Stomach (tissue), 9 donors: ENCODE data around the gene UGT1A10. TPM values are rescaled to one million over a fixed set of nuclear protein-coding genes. Genes with fewer than 3 reads are reported as not detected.

Experiments used
- DNase-seq, 2 donors: peaks; one replicate each; pipeline versions ENCODE4 v3.0.0 to v3.0.0-alpha.2; 2013 to 2019
- H3K27ac ChIP-seq, 5 donors: fragments of 200-600 bp in 4 of 5; sonication (generic) in 4 of 5; one replicate each; pipeline ENCODE4 v1.5.1; 2013 to 2019; ENCODE audit warnings: mild to moderate bottlenecking in 1 of 5, moderate library complexity in 1 of 5
- H3K27me3 ChIP-seq, 3 donors: fragments of 200-600 bp; sonication (generic); one replicate each; pipeline ENCODE4 v1.5.1; 2017 to 2019; ENCODE audit warnings: mixed run types in 1 of 3
- H3K36me3 ChIP-seq, 4 donors: fragments of 200-600 bp; sonication (generic); 1 replicate in 3 of 4; 2 replicates in 1 of 4; pipeline ENCODE4 v1.5.1; 2016 to 2019
- H3K4me1 ChIP-seq, 4 donors: fragments of 200-600 bp; sonication (generic); one replicate each; pipeline ENCODE4 v1.5.1; 2016 to 2019
- H3K4me3 ChIP-seq, 4 donors: fragments of 200-600 bp; sonication (generic) in 3 of 4; one replicate each; pipeline ENCODE4 v1.5.1; 2016 to 2019; ENCODE audit warnings: mild to moderate bottlenecking in 1 of 4
- H3K9me3 ChIP-seq, 4 donors: fragments of 200-600 bp; sonication (generic); one replicate each; pipeline ENCODE4 v1.5.1; 2016 to 2019
- CTCF ChIP-seq, 7 experiments: fragments of 450-650 bp in 4 of 7; fragments of 200-600 bp in 3 of 7; sonication (generic) in 3 of 7; IDR thresholded peaks; one replicate each; pipeline ENCODE4 v1.5.1; 2016 to 2019; ENCODE audit warnings: antibody characterized with exemption in 7 of 7, control low read depth in 2 of 7, mild to moderate bottlenecking in 1 of 7
- EP300 ChIP-seq: sonication (generic); formaldehyde crosslinking; IDR thresholded peaks from one replicate; pipeline ENCODE4 v1.6.1; 2017; ENCODE audit warnings: antibody characterized with exemption
- POLR2A ChIP-seq, 4 donors: fragments of 450-650 bp; IDR thresholded peaks; one replicate each; pipeline ENCODE4 v1.6.1; 2016; ENCODE audit warnings: antibody characterized with exemption in 4 of 4, control low read depth in 2 of 4, mild to moderate bottlenecking in 1 of 4, moderate library complexity in 1 of 4
- POLR2AphosphoS5 ChIP-seq, 3 donors: sonication (generic); formaldehyde crosslinking; IDR thresholded peaks; one replicate each; pipeline ENCODE4 v1.6.1; 2016; ENCODE audit warnings: antibody characterized with exemption in 3 of 3
- WGBS, 5 donors: extraction: QIAGEN DNeasy Blood & Tissue Kit in 3 of 5; methylation state at CpG; one replicate each; pipeline versions ENCODE4 v1.1.5 to v1.1.7; 2013 to 2018; 5-methylcytosine and 5-hydroxymethylcytosine counted together
- intact Hi-C: fragments of 100-400 bp; cut with DNase I; formaldehyde crosslinking; loops from one replicate; pipeline ENCODE4 v1.15.1; 2023; ENCODE audit warnings: low total_unique reads
- polyA plus RNA-seq, 3 donors: library from polyadenylated mRNA; stranded (reverse); fragments of 200-250 nt; gene quantifications; one replicate each; pipeline ENCODE4 v1.2.3, GENCODE V29; 2013
- total RNA-seq, 5 donors: library from RNA; depleted of rRNA; stranded (reverse); fragments of >200 nt; gene quantifications; one replicate each; pipeline versions ENCODE4 v1.1.0 to v1.2.3, GENCODE V29; 2014 to 2016
- donor health status: healthy with polysubstance abuse.
- donor health status: Bipolar disorder and iron deficiency.
- donor health status: healthy.

The UGT1A10 gene
- total and polyA plus RNA-seq, 8 donors = 0.45 to 32.7 (median 2.2) TPM; not detected in 1

- H3K27ac ChIP-seq = no peak within 1 kb of the TSS
These were observed 35.3 kb downstream of the UGT1A10 start, which contains the start of gene UGT1A9 for GRCh38 chr2:233671290-233672161. TSS of gene UGT1A9 (plus strand) at chr2:233671898. CDS start at chr2:233671935, 37 bp downstream.

GRCh38 chr2:233672886-233673285, 36.6 kb downstream of the UGT1A10 start:
- DNase-seq = no peak
- TF ChIP-seq CTCF (IDR thresholded peaks at IDR 0.05) (no peak), POLR2A (IDR thresholded peaks at IDR 0.05) (no peak), EP300 (no peak), POLR2AphosphoS5 (IDR thresholded peaks at IDR 0.05) (no peak)
- intact Hi-C loops = no loop called here
- H3K4me1 ChIP-seq = no peaks in the 10 kb centered on the region
- WGBS, 5 donors = 74 to 92% (median 87%) methylated on average over 3 of the region's 3 CpGs
- no peak overlapping the region for H3K27ac ChIP-seq
- H3K4me3 ChIP-seq = no peak overlapping the region
- no peaks in the 10 kb centered on the region for H3K27me3 ChIP-seq
- H3K9me3 ChIP-seq = no peaks in the 10 kb centered on the region
- no peaks in the 10 kb centered on the region for H3K36me3 ChIP-seq

More at GRCh38 chr2:233671290-233672161, 35.3 kb downstream of the UGT1A10 start, which contains the start of gene UGT1A9:
- intact Hi-C loops = no loop called here
- no peak for DNase-seq
- no peaks in the 10 kb centered on the region for H3K9me3 ChIP-seq
- no peaks in the 10 kb centered on the region for H3K4me1 ChIP-seq
- no peaks in the 10 kb centered on the region for H3K36me3 ChIP-seq
- no peak within 1 kb of the TSS for H3K4me3 ChIP-seq
- TF ChIP-seq POLR2A (IDR thresholded peaks at IDR 0.05) (no peak), CTCF (IDR thresholded peaks at IDR 0.05) (no peak), EP300 (no peak), POLR2AphosphoS5 (IDR thresholded peaks at IDR 0.05) (no peak)
- H3K27me3 ChIP-seq = no peaks in the 10 kb centered on the region
- 83 to 93% (median 91%) methylated on average over 5 of the region's 5 CpGs for WGBS, 5 donors

- no peak for TF ChIP-seq EP300
- no peak for TF ChIP-seq POLR2AphosphoS5 (IDR thresholded peaks at IDR 0.05)
- no peak for TF ChIP-seq POLR2A (IDR thresholded peaks at IDR 0.05)
- TF ChIP-seq CTCF (IDR thresholded peaks at IDR 0.05) = no peak
- no peaks in the 10 kb centered on the region for H3K9me3 ChIP-seq
These were observed 37.6 kb downstream of the UGT1A10 start for GRCh38 chr2:233673896-233674295.

GRCh38 chr2:233674314-233674713, 38.1 kb downstream of the UGT1A10 start:
- 51 to 63% (median 52%) methylated on average over 1 of the region's 1 CpG for WGBS, 5 donors
- intact Hi-C loops = no loop called here
- Histone ChIP-seq H3K27me3 (no peaks in the 10 kb centered on the region), H3K4me1 (no peaks in the 10 kb centered on the region), H3K36me3 (no peaks in the 10 kb centered on the region), H3K4me3 (no peak overlapping the region), H3K9me3 (no peaks in the 10 kb centered on the region), H3K27ac (no peak overlapping the region)
- DNase-seq = no peak
- TF ChIP-seq POLR2AphosphoS5 (IDR thresholded peaks at IDR 0.05) (no peak), EP300 (no peak), POLR2A (IDR thresholded peaks at IDR 0.05) (no peak), CTCF (IDR thresholded peaks at IDR 0.05) (no peak)

More at GRCh38 chr2:233673896-233674295, 37.6 kb downstream of the UGT1A10 start:
- intact Hi-C loops = no loop called here
- H3K36me3 ChIP-seq = no peaks in the 10 kb centered on the region
- H3K4me1 ChIP-seq = no peaks in the 10 kb centered on the region
- no peaks in the 10 kb centered on the region for H3K27me3 ChIP-seq
- H3K4me3 ChIP-seq = no peak overlapping the region
- H3K27ac ChIP-seq = no peak overlapping the region
- no peak for DNase-seq
